Measurements from ENCODE around the gene C20orf204. TPM values are rescaled to one million over a fixed set of nuclear protein-coding genes. Genes with fewer than 3 reads are reported as not detected.

The C20orf204 gene
- total and polyA plus RNA-seq, 9 of the 15 experiments (the other 6 are each of a cell fraction or from before 2014, with no cell fraction given): 0.11 to 1.1 (median 0.36) TPM; not detected in 2

GRCh38 chr20:64023361-64024140 lies 12.4 kb upstream of the C20orf204 start (continued):
- TF ChIP-seq IRF1 (CRISPR knock-in tag; IDR thresholded peaks at IDR 0.05; ENCODE audit: borderline replicate concordance) (no peak), SNRNP70 (optimal IDR thresholded peaks at IDR 0.05; ENCODE audit: low read depth, low read length) (no peak), PHF20 (IDR thresholded peaks at IDR 0.05; ENCODE audit: partially characterized antibody) (no peak), GTF3C2 (IDR thresholded peaks at IDR 0.05; ENCODE audit: borderline replicate concordance, extremely low read depth, insufficient read length) (no peak), NONO (IDR thresholded peaks at IDR 0.05; ENCODE audit: low read depth in 2 of 2, low read length in 1 of 2) (no peak)
